Stimulated activated CD4-positive, alpha-beta T cell treated with anti-CD3 and anti-CD28 coated beads, Interleukin-2, amount 100 ng/mL, for 4 hours (primary cell): ENCODE data around the gene POLR1H.

Source experiments
- DNase-seq: peaks from one replicate; pipeline ENCODE4 v3.0.0-alpha.2; 2020; ENCODE audit warnings: low read depth

Gene POLR1H

DNA sequence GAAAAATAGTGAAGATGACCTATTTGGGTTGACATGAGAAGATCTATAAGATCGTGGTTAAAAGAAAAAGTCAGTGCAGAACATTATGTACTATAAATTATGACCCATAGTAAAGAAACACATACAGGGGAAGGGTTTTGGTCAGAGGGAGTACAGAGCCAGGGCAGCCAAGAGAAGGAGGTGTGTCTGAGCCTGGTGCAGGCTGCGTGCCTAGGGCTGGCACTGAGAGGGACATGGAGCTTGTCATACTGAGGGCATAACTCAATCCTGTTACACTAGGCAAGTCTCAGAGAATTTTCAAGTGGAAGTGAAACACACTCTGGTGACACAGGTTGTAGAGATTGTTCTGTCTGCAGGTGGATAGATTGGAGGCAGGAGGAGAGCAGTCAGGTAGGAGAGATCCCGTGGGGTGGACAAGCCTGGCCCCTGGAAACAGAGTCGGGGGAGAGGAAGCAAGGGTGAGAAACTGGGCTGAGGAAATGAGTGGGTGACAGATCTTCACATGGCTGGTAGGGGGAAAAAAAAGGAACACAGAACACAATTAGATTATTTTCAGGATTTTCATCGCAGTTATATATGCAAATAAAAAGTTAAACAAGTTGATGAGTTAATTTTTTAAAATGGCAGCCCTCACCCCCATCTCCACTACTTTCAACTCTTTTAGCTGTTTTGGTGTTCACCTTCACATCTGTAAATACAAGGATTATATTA, 33.0 kb downstream of the POLR1H start:
- DNase-seq, result no peak

GRCh38 chr6:30096829-30097228, 35.8 kb downstream of the POLR1H start:
- DNase-seq, result no peak

GRCh38 chr6:30097902-30098768, 37.1 kb downstream of the POLR1H start:
- no peak for DNase-seq

- no peak for DNase-seq
These were observed 39.1 kb downstream of the POLR1H start for GRCh38 chr6:30100154-30100553.

- DNase-seq, result no peak
These were observed 39.7 kb downstream of the POLR1H start for GRCh38 chr6:30100585-30101443.

DNA sequence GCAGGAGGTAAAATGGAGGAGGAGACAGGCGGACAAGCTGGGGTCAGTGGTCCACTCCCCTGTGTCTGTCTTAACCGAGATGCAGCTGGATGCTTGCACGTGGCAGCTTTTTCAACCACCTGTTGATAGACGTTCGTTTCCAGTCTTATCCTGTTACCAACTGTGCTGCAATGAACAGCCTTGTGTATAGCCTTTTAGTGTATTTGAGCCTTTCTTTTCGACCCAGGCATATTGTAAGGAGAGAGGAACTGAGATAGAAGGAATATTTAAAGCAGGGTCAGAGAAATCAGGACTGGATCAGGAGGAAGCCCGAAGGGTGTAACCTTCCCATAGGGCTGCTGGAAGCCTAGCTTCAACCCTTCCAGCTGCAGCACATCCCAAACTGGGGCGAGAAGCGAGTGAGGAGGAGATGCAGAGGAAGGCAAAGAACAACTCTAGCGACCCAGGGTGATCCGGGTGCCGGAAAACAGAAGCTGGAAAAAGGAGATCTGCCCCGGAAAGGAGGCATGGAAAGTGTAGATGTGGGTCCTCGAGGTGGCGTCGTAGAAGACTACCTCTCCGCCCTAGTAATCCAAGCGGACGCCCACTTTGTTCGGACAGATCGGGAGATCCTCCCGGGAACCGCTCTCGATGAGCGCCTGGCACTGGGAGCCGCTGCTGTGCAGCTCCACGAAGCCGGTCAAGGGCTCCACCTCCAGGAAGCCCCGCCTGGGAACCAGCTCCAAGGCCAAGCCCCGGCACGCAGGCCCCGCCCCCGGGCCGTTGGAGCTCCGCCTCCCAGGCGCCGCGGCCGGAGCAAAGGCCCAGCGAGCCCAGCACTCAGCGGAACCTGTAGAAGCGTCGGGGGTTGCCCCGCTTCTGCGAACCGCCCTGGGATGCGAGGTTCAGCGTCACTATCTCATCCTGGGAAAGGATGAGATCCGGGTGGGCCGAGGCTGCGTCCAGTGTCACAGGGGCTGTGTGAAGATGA, 40.7 kb downstream of the POLR1H start:
- peak; percentile 41 for DNase-seq

DNA sequence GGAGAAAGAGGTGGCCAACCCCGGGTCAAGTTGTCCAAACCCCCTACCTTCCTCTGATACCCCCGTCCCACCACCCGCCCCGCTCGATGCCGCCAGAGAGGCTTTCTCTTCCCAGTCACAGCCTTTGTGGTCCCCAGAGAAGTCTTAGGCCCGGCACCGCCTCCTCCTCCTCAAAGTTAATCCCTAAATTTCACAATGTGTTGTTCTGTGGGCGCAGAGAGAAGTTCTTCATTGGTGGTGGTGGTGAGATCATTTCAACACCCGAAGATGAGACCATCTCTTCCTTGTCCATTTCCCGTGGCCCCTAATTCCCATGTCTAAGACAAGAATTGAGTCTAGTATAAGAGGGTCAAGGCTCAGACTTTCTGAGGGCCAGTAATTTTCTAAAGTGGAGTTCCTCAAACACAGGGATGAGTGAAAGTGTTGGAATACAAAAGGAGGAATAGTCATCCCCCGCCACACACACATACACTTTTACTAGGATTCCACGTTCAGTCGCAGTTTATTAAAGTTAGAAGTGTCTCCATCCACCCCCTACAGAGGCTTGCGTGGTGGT, 41.4 kb downstream of the POLR1H start:
- DNase-seq, result no peak

- DNase-seq, result peak; percentile 76
These were observed 42.2 kb downstream of the POLR1H start for GRCh38 chr6:30102970-30103871.

DNA sequence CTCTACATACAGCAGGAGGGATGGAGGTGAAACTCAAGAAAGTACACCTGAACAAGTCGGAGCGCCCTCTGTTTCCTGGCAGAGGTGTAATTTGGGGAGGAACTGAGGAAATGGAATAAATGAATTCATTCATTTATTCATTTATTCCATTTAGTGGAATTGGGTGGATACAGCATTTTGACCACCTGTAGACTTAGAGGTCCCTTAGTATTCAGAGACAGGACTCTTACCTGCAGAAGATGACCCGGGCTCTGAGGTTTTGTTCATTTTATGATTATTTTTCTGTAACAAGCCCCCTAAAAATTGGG, 42.8 kb downstream of the POLR1H start:
- DNase-seq, result no peak

DNA sequence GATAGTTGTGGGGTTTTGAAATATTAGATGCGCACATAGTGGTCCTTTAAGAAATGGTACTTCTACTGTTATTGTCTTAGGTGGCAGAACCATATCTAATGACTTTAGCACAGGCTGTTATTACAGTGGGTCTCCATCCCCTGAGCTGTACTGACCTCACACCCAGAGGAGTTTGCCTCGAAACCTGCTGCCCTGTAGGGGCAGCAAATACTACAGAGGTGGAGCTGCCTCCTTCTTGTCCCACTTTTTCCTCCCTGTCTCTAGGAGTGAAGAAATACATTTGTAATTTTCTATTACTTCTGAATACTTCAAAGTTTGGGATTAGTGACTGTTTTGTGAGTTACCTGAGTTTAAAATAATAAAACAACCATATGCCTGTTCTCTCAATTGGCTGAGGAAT, 43.6 kb downstream of the POLR1H start:
- DNase-seq, result no peak

DNA sequence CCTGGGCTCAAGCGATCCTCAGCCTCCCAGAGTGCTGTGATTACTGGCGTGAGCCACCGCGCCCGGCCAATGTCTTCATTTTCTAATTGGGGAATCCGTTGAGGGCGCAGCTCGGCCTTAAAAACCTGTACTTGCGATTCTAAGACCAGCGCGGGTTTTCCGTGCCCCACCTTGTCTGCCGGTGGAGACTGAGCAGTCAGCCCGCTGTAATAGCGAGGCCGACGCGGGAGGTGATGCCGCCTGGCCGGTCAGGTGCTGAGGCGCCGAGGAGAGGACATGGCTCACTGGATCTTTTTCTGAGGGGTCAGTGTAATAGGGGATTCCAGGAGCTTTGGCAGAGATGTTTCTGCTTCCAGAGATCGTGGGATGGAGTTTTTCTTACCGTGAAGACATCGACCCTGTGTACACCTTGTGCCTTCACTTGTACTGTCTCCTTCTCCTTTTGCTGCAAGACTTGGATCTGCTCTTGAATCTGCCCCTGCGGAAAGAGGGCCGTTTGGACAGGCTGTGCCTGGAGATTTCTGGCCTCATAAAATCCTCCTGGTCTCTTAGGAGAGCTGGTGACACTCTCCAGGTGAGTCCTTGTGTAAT, 50.3 kb downstream of the POLR1H start:
- DNase-seq, result no peak

DNA sequence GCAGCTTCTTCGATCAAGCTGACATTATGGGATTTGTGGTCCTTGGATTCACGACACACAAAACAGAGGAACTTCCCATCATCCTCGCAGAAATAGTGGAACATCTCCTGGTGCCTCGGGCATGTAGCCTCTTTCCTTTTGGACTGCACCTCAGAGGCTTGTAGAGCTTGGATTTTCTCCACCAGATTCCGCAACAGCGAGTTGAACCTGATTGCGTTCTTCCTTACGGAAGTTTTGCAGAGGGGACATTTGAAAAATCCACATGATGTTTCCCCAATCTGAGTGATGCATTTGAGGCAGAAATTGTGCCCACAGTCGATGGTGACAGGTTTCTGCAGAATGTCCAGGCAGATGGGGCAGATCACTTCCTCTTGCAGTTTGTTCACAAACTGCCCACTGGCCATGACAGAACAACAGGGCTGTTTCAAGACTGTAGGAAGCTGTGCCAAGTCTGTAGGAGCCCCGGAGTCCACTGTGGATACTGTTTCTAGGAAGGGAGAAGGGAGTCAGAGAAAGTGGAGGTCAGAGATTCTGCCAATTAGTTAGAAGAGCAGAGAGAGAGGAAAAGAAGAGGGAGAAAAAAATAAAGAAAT, 51.4 kb downstream of the POLR1H start:
- no peak for DNase-seq

GRCh38 chr6:30113003-30113759, 52.1 kb downstream of the POLR1H start, which contains the start of gene TRIM31:
Gene TRIM31 (minus strand): TSS chr6:30113090. CDS start chr6:30112805, 285 bp downstream.
- no peak for DNase-seq

DNA sequence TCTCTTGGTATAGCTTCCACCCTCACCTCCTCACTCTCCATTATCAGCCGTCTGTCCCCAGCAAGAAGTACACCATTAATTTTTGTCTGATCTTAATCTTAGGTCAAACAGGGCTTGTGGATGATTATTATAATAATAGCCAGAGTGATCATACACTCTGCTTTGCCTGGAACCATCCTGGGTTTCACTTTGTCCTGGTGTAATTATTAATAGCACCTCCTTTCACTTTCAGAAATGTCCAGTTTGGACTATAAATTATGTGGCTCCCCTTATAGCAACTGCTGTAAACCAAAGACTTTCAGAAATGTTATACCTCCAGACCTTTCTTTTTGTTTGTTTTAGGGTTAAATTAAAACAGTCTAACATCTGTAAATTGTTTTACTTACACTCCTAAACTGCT, 52.8 kb downstream of the POLR1H start:
- no peak for DNase-seq
